HG03575 (cell line): Measurements from ENCODE around the gene HDC.

ENCODE experiments used
- ATAC-seq: cut with Tn5 transposase; IDR thresholded peaks from one replicate; pipeline ENCODE4 v1.9.1; 2021; ENCODE audit not compliant: unreplicated experiment, insufficient number of reproducible peaks, low FRiP score; ENCODE audit errors: extremely low read depth

The HDC gene

DNA sequence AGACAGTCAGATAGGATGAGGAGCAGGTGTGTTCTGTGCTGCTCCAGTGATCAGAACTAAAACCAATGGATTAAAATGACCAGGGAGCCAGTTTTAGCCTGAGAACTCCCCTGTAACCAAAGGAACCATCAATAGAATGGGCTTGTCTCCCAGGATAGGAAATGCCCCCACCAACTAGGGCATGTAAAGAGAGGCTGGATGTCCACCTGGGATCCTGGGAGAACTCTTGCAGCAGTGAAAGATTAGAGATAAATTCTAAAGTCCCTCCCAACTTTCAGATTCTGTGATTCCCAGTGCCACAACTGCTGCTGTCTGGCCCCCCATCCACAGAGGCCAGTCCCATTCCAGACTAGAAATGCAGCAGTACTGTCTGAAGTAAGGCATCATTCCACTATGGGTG, 33.8 kb downstream of the HDC start:
- no peak for ATAC-seq

DNA sequence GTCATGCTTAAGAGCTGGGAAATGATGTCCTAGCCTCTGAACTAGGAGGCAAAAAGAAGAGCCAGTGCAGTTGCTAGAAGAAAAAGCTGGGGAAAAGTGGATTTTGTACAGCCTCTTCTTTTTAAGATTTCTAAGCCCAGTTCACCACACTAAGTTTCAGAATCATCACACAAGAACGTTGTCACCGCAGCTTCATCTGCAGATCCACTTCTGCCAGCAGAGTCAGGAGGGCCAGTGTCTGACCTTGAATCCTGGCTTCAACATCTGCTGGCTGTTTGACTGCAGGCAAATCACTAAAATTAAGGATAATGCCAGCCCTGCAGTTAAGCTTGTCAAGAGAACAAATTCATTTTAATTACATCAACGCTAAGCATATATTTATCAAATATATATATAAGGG, 36.2 kb downstream of the HDC start:
- ATAC-seq = no peak

DNA sequence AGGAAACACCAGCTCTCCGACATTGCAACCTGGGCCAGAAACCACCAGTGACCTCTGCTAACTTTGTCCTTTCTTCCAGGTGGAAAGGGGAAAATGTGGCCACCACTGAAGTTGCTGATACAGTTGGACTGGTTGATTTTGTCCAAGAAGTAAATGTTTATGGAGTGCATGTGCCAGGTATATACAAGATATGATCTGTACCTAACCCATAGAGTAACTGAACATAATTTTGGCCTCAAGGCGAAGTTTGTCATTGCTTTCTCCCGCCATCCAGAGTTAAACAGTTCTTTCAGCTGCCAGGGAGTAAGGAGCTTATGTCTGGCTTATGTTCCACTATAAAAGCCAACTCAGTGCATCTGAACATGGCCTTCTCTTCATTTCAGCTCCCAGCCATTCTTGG, 36.7 kb downstream of the HDC start:
- ATAC-seq = no peak

DNA sequence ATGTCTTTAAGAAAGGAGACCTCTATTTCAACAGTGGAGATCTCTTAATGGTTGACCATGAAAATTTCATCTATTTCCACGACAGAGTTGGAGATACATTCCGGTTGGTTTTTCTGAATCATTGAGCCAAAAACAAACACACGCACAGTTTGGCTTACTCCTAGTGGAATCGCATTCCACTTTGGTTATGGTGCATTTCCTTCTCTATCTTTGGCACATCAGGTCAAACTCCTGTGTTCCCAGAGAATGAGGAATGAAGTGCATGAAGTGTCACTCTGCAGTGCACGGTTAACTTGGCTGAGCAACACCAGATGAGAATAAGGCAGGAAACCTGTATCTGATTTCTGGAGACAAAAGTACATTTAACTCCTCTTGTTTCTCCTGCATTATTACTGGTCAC, 38.5 kb downstream of the HDC start:
- no peak for ATAC-seq

DNA sequence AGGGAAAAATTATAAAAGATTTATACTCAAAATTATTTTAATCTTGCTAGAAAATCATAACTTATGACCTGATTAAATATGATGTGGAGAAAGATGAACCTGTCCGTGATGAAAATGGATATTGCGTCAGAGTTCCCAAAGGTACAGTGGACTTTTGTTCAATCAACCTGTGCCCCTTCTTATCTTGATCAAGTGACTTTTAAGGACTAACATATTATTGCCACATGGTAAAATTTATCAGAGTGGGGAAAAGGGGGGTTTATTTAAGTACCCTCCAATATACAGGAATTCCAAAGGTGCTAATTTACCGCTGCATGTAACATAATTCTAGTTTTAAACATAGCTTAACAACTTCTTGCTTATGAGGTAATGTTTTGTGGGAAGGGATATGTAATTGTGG, 39.6 kb downstream of the HDC start:
- ATAC-seq = no peak

DNA sequence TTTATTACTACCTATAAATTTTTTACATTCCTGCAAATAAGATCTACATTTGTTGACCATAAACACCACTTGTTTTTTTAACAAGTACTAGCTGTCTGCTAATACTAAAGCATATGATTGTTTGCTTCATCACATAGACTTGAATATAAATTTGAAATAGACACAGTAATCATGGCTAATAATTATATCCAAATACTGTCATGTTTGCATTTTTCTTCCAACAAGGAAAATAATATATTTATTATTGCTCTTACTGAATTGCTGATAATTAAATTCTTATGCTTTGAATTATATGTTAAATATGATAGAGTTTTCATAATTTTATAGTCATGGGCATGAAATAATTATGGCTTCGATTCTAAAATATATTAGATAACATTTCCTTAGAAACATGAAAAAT, 40.5 kb downstream of the HDC start:
- ATAC-seq = no peak

DNA sequence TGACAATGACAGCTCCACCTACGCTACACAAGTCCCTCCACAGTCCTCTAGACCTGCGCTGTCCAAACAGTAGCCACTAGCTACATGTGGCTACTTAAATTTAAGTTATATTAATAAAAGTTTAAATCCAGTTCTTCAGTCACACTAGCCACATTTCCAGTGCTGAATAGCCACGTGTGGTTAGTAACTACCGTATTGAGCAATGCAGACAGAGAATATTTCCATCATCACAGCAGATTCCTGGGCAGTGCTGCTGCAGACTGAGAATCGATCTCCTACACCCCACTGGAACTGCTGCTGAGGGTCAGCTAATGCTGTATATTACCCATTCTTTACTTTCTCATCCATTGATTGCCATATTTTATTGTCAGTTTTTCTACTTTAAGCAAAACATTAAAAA, 40.9 kb downstream of the HDC start:
- no peak for ATAC-seq

DNA sequence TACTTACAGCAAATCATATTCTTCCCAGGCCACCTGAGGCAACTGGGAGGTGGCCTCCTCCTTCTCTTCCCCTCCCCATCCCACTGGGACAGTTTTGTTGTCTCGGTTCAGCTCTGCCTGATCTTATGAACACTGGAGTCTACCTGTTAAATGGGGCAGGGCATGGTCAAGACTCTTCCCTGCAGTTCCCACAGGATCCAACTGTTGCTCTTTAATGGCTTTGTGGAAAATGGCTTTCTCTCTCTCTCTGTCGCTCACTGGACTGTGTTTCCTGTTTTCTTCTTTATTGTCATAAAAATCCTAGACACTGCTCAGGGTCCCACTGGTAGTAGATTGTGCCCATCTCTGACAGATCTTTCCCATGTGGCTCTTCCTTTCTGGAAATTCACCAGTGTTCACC, 43.3 kb downstream of the HDC start:
- ATAC-seq = no peak

DNA sequence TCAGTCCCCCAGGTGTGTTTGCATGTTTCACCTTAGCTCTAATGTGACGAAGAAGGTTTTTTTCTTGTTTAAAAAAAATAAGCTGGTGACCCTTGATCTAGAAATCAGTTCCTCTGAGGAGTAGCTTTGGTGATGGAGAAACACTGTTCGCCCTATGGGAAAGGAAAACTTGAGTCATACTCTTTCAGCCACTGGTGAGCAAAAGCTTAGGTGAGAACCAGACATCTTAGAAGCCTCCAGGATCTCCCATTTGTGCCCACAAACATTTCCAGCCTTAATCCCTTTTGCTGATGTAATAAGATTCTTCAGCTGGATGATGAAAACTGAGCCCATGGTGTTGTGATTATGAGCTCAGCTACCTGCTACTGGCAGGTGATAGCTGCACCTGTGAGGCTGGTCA, 45.7 kb downstream of the HDC start:
- no peak for ATAC-seq

DNA sequence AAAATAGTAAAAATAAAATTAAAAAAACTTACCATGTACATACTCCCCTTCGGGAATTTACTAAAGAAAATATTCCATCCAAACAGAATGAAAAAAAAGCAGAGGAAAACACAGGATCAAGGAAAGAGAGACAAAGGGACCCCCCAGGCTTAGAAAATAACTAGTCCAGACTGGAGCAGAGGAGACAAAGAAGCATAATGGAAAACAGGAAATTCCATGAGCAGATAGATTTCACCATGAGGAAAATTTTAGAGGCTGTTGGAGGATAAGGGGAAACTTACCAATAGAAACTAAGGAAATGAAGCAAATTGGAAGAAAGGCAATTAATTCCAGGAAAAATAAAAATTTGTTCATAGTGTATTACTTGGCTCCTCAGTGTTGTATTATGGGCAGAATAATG, 46.8 kb downstream of the HDC start:
- no peak for ATAC-seq

DNA sequence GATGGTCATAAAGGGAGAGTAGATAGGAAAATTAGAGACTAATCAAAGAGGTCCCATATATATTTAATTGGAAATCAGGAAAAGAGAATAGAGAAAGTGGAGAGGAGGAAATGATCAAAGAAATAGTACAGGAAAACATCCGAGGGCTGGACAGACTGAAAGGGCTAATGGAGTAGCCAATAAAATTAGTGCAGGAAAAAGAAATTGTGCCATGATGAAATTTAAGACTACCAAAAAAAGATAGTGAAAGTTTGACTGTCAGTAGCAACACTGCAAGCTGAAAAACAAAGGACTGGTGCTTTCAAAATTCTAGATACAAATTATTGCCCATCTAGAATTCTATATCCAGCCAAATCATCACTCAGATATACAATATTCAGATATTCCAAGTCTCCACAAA, 47.2 kb downstream of the HDC start:
- no peak for ATAC-seq

DNA sequence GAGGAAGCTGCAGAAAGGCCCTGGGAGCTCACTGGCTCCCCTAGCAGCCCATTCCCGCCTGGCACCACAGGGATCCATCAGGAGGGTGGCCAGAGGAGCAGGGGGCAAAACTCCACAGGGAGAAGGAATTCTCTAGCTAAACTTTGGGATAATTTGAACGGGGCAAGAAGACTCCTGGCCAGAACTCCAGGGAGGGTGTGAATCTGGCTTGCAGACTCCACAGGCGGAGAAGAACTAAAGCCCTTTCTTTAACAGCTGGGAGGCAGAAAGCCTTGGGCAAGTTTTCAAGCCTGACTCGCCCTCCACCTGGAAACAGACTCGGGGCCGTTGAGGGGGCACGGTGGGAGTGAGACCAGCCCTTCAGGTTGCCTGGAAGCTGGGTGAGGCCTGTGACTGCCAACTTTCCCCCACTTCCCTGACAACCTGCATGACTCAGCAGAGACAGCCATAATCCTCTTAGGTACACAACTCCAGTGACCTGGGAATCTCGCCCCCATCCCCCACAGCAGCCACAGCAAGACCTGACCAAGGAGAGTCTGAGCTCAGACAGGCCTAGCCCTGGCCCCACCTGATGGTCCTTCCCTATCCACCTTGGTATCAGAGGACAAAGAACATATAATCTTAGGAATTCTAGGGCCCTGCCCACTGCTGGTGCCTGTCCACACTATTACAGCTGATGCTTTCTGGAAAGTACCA, 54.9 kb downstream of the HDC start:
- no peak for ATAC-seq

DNA sequence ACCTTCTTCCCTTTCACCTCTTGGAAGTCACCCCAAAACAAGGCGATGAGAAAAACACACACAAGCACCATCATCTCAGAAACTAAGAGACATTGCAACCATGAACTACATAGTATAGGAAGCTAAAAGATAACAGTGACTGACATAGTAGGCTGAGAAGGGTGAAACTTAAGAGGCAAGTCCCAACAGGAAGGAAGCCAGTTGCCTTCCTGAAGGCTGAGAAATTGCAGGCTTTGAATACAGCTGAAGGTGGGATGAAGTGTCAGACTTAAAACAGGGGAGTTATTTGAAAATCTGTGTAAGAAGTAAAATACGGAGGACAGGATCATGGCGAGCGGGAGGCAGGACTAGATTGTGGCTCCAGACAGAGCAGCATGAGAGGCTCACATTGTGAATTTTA, 55.7 kb downstream of the HDC start:
- ATAC-seq = no peak

DNA sequence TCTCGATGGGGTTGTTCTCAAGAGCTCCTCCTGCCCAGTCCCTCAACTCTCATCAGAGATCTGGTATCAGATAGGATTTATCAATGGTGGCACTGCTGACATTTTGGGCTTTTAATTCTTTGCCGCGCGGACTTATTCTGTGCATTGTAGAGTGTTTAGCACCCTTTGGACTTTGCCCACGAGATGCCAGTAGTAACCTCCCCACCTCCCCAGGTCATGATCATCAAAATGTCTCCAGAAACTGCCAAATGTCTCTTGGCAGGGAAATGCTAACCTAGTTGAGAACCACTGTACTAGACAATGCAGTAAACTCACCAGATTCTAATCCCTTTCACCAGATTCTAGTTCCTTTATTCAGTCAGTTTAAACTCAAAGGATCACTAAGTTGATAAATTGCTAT, 59.5 kb downstream of the HDC start:
- ATAC-seq = no peak

DNA sequence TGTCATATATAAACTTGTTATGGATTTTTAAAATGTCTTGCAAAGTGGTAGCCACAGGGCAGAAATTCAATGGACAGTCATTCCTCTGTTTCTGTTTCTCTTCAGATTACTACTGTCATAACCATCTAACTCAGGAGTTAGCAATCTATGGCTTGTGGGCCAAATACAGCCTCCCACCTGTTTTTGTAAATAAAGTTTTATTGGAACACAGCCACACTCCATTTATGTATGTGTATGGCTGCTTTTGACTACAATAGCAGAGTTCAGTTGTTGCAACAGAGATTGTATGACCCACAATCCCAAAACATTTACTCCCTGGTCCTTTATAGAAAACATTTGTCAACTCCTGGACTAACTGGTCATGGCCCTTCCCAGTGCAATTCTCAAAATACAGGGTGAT, 63.5 kb downstream of the HDC start:
- ATAC-seq = no peak

DNA sequence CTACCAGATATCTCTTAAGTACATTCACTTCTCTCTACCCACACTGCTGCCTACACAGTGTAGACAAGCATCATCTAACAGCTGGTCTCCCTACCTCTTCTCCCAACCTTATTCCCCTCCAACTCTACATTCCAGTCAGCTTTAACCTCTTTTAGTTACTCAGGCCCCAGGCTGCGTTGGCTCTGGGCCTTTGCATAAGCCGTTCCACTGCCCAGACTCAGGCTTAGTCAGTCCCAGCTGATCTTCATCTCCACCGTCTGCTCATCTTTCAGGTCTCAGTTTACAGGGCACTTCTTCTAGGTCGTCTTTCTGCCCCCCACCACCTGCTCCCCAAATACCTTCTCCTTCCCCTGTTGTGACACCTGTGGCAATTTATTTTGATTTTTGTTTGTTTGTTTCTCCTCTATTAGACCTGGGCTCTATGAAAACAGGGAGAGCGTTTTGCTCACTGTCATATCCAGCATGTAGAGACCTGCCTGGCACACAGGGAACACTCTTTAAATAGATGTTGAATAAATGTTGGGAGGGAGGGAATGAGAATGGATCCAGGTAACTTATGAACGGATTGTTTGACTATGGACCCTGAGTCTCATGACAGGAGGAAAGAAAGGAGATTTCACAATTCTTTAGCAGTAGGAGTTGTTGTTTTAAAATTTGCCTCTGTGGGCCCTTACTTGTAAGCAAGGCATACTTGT, 72.5 kb downstream of the HDC start:
- ATAC-seq = no peak

DNA sequence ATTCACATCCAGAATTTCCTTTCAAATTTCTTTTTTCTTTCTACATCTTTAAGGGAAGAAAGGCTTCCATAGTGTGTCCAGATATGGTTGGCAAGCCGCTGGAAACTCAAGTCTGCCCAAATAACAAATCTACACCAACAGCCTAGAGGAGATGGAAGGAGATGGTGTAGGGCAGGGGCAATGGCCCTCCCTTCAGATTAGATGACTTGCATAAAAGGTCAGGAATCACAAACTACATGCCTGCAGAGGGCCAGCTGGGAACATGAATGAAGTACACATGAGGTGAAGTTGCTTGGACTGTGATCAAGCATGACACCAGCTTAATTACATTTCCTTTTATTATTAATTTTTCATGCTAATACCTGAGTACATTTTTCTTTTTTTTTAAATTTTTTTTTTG, 73.4 kb downstream of the HDC start:
- no peak for ATAC-seq
